Body of pancreas (tissue), 4 donors: Measurements from ENCODE around the gene ZBTB22. TPM values are rescaled to one million over a fixed set of nuclear protein-coding genes. Genes with fewer than 3 reads are reported as not detected.
"Not testable (repeated sequence)": the region's sequence is repeated elsewhere in the genome, so short reads cannot be mapped to it uniquely, and the experiment has no call there.

ENCODE experiments used
- ATAC-seq: fragments of 150-250 bp; one replicate; pipeline ENCODE4 v1.9.1; 2016
- DNase-seq, 4 donors: peaks; one replicate each; pipeline ENCODE4 v3.0.0-alpha.2; 2019
- H3K27ac ChIP-seq, 4 donors: fragments of 200-600 bp; sonication (generic); 1 replicate in 3 of 4; 2 replicates in 1 of 4; pipeline versions ENCODE4 v1.5.1 to v1.6.1; 2016 to 2019; ENCODE audit warnings: mild to moderate bottlenecking in 1 of 4, mixed read lengths in 1 of 4, moderate library complexity in 1 of 4
- H3K27me3 ChIP-seq, 2 donors: fragments of 200-600 bp; sonication (generic); one replicate each; pipeline ENCODE4 v1.6.0; 2016; ENCODE audit warnings: mild to moderate bottlenecking in 1 of 2
- H3K36me3 ChIP-seq, 2 donors: fragments of 200-600 bp; sonication (generic); replicated peaks in 1 of 2; 2 replicates each; pipeline ENCODE4 v1.5.1; 2016; ENCODE audit warnings: low read depth in 2 of 2; ENCODE audit not compliant: insufficient read depth in 1 of 2
- H3K4me1 ChIP-seq: fragments of 200-600 bp; sonication (generic); one replicate; pipeline ENCODE4 v1.6.0; 2016
- H3K4me3 ChIP-seq, 2 donors: fragments of 200-600 bp; sonication (generic); 1 replicate in 1 of 2; 2 replicates in 1 of 2; pipeline ENCODE4 v1.5.1; 2016 to 2019
- H3K9me3 ChIP-seq, 3 donors: fragments of 200-600 bp; sonication (generic); 1 replicate in 2 of 3; 2 replicates in 1 of 3; pipeline ENCODE4 v1.5.1; 2016
- CTCF ChIP-seq, 7 experiments: fragments of 450-650 bp in 4 of 7; fragments of 200-600 bp in 3 of 7; sonication (generic) in 3 of 7; IDR thresholded peaks; one replicate each; pipeline ENCODE4 v1.5.1; 2016 to 2019; ENCODE audit warnings: antibody characterized with exemption in 7 of 7
- POLR2A ChIP-seq, 3 donors: fragments of 450-650 bp; IDR thresholded peaks; one replicate each; pipeline ENCODE4 v1.6.1; 2016; ENCODE audit warnings: antibody characterized with exemption in 3 of 3, mild to moderate bottlenecking in 2 of 3
- WGBS, 2 donors: methylation state at CpG; one replicate each; pipeline ENCODE4 v1.1.5; 2017; 5-methylcytosine and 5-hydroxymethylcytosine counted together
- intact Hi-C: fragments of 100-400 bp; cut with DNase I; formaldehyde crosslinking; loops from one replicate; pipeline ENCODE4 v1.15.1; 2023
- total RNA-seq, 2 donors: library from RNA; depleted of rRNA; stranded (reverse); fragments of >200 nt; gene quantifications; one replicate each; pipeline ENCODE4 v1.1.0, GENCODE V29; 2016

ZBTB22 gene
- total RNA-seq, 2 donors from 2014 or later, result 12.7 to 14.8 TPM

- Histone ChIP-seq H3K9me3 (no peaks in the 10 kb centered on the region), H3K27me3 (no peaks in the 10 kb centered on the region), H3K27ac (peak overlapping the region in 1 of 4 donors; percentile 12), H3K36me3 (no peaks in the 10 kb centered on the region), H3K4me1 (no peaks in the 10 kb centered on the region), H3K4me3 (no peak overlapping the region)
- ATAC-seq (peak; percentile 71), DNase-seq (peak; percentile 62 to 74 (median 68))
- TF ChIP-seq POLR2A (IDR thresholded peaks at IDR 0.05) (no peak), CTCF (IDR thresholded peaks at IDR 0.05) (peak; percentile 41 to 77 (median 62))
- intact Hi-C loops, result no loop called here
- 18 to 20% methylated on average over 21 to 22 of the region's 22 CpGs for WGBS, 2 donors
Measured at GRCh38 chr6:33344701-33345697, 27.5 kb upstream of the ZBTB22 start.

- no peak overlapping the region for H3K27ac ChIP-seq
- H3K4me3 ChIP-seq, result no peak overlapping the region
- 48 to 80% methylated on average over 6 of the region's 6 CpGs for WGBS, 2 donors
- intact Hi-C loops, result no loop called here
- ATAC-seq (no peak), DNase-seq (no peak)
- H3K36me3 ChIP-seq, result no peaks in the 10 kb centered on the region
- H3K4me1 ChIP-seq, result no peaks in the 10 kb centered on the region
- H3K27me3 ChIP-seq, result no peaks in the 10 kb centered on the region
- TF ChIP-seq CTCF (IDR thresholded peaks at IDR 0.05) (no peak), POLR2A (IDR thresholded peaks at IDR 0.05) (no peak)
- no peaks in the 10 kb centered on the region for H3K9me3 ChIP-seq
Measured at GRCh38 chr6:33343953-33344611, 26.5 kb upstream of the ZBTB22 start.

- WGBS, 2 donors, result 83 to 90% methylated on average over 6 to 7 of the region's 7 CpGs
- H3K9me3 ChIP-seq, H3K4me1 ChIP-seq, intact Hi-C loops, DNase-seq, H3K27me3 ChIP-seq, H3K27ac ChIP-seq, H3K4me3 ChIP-seq, ATAC-seq, H3K36me3 ChIP-seq: not testable (repeated sequence)
Measured at GRCh38 chr6:33343606-33343952, 26.0 kb upstream of the ZBTB22 start.

GRCh38 chr6:33339193-33339592, 21.6 kb upstream of the ZBTB22 start:
- Histone ChIP-seq H3K4me1 (no peaks in the 10 kb centered on the region), H3K36me3 (no peaks in the 10 kb centered on the region), H3K27ac (no peak overlapping the region), H3K9me3 (no peaks in the 10 kb centered on the region), H3K4me3 (no peak overlapping the region), H3K27me3 (no peaks in the 10 kb centered on the region)
- TF ChIP-seq POLR2A (IDR thresholded peaks at IDR 0.05) (no peak), CTCF (IDR thresholded peaks at IDR 0.05) (no peak)
- no peak for DNase-seq
- intact Hi-C loops, result no loop called here
- no peak for ATAC-seq
- WGBS, 2 donors, result 63 to 68% methylated on average over 6 of the region's 6 CpGs

- TF ChIP-seq CTCF (IDR thresholded peaks at IDR 0.05) (no peak), POLR2A (IDR thresholded peaks at IDR 0.05) (no peak)
- Histone ChIP-seq H3K27me3 (no peaks in the 10 kb centered on the region), H3K36me3 (no peaks in the 10 kb centered on the region), H3K27ac (no peak overlapping the region), H3K9me3 (no peaks in the 10 kb centered on the region), H3K4me3 (no peak overlapping the region), H3K4me1 (no peaks in the 10 kb centered on the region)
- no peak for ATAC-seq
- intact Hi-C loops, result no loop called here
- WGBS, 2 donors, result 63 to 84% methylated on average over 2 to 3 of the region's 3 CpGs
- DNase-seq, result no peak
Measured at GRCh38 chr6:33336495-33336894, 19.0 kb upstream of the ZBTB22 start.
